ENCODE measurements around the gene ULBP1.
"Not testable (repeated sequence)": the region's sequence is repeated elsewhere in the genome, so short reads cannot be mapped to it uniquely, and the experiment has no call there.

ULBP1 gene

GRCh38 chr6:150004783-150005717 is 41.3 kb downstream of the ULBP1 start:
- DNase-seq (ENCODE audit: low read depth, low spot score): peak; percentile 93

DNA sequence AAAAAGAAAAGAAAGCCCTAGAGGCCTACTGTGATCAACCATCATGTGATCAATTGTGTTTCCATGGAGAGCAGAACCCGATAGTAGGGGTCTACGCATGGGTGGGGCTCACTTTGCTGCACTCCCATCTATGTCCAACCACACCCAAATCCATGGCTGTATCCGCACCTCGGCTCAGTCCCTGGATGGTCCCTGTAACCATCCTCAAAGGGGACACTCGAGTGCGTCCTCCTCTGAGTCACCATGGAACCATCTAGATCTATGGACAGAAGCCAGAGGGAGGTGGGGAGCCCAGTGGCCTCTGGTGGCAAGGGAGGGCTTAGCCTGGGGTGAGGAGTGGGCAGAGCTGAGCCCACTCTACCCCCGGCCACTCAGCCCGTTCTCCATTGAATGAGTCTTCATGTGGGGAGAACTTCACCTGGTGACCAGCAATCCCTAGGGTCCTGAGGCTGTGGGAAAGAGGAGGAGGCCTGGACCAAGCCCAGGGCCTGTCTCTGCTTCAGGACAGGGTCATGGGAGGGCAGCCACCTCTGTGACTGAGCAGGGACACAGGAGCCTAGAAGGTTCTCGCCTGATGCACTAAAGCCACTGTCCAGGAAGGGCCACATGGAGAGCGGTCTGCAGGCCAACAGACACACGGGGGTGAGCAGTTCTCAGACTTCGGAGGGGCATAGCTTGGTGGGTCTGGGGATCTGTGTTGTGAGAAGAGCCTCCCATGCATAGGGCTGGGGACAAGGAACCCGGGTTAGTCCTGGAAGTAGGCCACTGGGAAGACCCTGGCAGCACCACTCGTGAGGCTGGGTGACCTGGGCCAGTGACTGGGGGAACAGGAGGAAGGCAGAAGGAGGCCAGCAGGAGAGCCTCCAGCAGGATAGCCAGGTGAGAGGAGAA is 42.3 kb downstream of the ULBP1 start:
- DNase-seq (ENCODE audit: low read depth, low spot score): no peak

DNA sequence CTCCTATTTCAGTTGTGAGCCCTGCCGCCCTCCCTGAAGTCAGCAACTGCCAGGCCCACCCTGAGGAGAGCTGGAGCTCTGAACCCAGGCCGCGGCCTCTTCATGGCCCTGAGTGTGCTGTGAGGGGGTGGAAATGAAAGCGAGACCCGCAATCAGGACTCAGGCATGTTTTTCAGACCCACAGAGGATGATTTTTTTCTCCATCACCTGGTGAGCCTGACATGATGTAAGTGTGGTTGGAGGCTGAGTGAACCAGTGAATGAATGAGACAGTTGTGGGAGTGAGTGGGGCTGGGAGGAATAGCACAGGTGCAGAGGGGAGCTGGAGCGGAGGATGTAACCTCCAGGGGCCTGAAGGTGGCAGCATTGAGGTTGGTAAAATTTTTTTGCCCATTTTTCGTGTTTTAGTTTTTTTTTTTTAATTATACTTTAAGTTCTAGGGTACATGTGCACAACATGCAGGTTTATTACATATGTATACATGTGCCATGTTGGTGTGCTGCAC is 43.3 kb downstream of the ULBP1 start:
- DNase-seq (ENCODE audit: low read depth, low spot score): no peak

- no peak for DNase-seq (ENCODE audit: low read depth, low spot score)
Observed at GRCh38 chr6:150008588-150008987, 44.8 kb downstream of the ULBP1 start.

- DNase-seq (ENCODE audit: low read depth, low spot score): not testable (repeated sequence)
Observed at GRCh38 chr6:150012846-150013784, 49.4 kb downstream of the ULBP1 start.

DNA sequence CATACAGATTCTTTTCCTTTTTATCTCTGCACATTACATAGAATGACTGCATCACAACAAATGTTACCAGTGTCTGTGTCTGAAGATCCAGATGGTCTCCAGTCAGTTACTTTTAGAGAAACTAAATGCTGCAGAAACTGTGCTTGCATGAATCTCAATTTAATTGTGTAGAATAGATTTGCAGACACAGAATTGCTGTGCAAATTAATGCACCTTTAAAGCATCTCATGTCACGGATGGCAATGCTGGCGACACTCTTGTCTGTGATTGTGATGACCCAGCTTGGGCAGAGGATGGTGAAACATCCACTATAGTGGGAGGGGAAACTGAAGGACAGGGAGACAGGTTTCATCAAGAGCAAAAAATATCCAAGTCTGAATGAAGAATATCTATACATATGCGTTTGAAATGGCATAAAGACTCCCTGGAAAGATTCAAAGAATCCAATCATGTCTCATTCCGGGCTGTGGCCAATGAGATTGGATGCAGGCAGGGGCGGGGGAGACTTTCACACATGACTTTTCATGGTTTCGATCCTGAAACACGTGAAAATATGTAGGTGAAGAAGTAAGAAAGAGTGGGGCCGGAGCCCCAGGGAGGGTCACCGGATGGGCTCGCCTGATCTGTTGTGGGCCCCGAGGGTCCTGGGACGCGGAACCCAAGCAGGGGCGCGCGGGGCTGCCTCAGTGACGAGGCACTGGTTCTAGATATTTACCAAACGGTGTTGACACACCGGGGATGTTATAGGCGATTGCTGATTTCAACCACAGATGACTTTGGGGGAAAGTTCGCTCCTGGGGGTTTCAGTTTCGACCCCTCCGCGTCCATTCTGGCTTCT is 50.3 kb downstream of the ULBP1 start:
- DNase-seq (ENCODE audit: low read depth, low spot score): not testable (repeated sequence)

GRCh38 chr6:150014623-150015280 is 51.0 kb downstream of the ULBP1 start:
- not testable (repeated sequence) for DNase-seq (ENCODE audit: low read depth, low spot score)

DNA sequence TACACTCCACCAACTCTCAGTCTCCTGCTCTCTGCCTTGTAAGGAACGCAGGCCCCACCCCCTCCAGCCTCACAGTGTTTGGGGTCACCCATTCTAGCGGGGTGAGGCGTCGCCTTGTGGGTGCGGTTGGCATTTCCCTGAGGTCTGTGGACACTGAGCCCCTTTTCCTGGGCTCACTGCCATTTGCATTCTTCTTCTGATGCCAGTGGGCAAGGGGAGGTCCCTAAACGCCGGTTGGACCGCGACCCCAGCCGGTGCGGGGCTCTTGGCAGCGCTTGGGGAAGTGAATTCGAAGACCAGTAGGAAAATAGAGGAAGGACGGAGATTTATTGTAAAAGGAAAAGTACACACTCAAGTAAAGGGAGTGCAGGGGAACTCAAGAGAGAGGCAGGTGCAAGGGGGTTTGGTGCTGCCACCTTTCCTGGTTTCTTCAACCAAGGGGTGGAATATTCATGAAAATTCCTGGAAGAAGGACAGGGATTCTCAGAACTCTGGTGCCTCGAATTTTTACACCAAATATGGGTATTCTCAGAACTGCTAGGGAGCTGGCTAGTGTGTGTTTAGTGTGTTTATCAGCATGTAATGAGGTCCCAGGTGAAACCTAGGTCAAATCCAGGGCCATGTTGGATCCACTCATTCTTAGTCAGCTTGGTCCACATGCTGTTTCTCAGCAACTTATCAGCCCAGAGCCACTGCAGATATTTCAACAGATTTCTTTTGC is 51.7 kb downstream of the ULBP1 start:
- not testable (repeated sequence) for DNase-seq (ENCODE audit: low read depth, low spot score)

DNA sequence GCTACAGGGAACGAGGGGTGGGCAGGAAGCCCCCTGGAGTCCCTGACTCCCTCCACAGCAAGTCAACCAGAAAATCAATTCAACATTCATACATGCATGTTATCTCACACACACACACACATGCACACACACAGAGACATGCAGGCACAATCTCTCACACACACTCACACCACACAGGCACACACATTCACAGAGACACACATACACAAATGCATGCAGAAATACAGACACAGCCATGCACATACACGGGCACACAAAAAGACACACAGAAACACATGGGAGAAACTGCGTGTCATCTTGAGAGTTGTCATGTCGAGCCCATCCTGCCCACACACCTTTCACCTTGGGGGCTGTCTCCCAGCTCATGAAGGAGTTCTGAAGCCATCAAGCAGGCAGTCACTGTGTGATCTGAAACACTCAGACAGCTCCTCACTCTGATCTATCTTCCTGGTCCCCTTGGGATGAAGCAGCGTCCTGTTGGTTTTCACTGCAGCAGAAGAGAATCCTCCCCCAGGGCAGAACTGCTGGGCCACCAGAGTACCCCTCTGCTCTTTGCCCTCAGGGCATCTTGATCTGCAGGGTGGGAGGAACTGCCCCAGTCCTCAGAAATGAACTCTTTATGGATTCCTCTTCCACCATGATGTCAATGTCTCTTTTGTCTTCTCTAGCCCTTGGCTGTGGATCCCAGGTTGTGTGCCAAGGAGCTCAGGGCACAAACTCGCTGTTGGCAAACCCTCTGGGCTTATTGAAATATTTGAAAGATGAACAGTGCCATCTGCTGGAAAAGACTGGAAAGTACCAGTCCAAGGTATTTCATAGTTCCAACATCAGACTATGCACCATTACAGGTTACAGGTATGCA is 52.8 kb downstream of the ULBP1 start:
- peak; percentile 37 for DNase-seq (ENCODE audit: low read depth, low spot score)

DNA sequence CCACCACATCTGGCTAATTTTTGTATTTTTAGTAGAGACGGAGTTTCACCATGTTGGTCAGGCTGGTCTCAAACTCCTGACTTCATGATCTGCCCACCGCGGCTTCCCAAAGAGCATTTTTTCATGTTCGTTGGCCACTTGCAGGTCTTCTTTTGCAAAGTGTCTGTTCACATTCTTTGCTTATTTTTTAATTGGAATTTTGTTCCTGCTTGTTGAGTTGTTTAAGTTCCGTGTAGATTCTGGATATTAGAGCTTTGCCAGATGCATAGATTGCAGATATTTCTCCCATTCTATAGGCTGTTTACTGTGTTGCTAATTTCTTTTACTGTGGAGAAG is 53.4 kb downstream of the ULBP1 start:
- DNase-seq (ENCODE audit: low read depth, low spot score): not testable (repeated sequence)

DNA sequence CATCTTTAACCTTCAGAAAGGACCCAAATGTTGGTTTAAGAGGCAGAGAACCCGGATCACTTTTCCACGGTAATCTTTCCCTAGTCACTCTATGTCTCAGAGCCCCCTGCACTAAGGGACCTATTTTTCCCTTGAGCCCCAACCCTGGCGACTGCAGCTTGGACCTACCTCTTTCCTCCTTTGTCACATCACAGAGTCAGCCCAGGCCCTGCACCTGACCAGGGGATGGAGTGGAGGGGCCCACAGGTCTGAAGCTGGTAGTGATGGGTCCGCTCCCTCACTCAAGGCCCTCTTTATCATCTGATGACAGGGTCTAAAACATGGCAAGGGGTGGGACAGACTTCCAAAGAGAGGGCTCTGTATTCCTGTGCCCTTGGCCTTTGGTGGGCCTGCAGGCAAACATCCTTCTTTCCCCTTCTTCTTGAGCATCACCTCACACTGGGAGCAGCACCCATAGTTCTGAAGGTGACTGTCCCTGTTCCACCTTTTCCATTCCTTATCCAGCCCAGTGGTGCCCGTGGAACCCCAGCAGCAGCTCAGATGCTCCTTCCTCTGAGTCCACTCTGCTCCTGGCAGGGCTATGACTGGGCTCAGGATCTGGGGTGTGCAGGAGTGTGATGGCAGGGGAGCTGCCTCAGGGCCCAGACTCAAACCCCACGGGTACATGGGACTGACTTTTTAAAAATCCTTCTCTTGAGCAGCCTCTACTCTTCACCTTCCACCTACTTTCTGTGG is 55.3 kb downstream of the ULBP1 start:
- no peak for DNase-seq (ENCODE audit: low read depth, low spot score)

DNA sequence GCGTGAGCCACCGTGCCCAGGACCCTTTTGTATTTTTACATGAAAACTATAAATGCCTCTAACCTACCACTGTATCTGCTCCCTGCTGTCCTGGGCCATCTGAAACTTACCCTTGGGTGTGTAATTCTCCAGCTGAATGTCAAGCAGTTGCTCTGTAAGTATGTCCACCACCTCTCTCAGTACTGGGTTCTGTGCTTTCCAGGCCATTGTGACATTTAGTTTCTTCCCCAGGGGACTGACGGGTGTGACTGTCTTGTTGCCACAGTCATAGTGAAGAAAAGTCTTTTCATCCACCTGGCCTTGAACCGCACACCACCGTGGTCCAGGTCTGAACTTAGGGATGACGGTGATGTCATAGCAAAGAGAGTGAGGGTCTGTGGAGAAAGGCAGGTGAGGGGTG is 58.1 kb downstream of the ULBP1 start:
- not testable (repeated sequence) for DNase-seq (ENCODE audit: low read depth, low spot score)

Measured in ELF-1 (cell line).